Measurements from ENCODE around the gene MTMR3. TPM values are rescaled to one million over a fixed set of nuclear protein-coding genes. Genes with fewer than 3 reads are reported as not detected.

Gene MTMR3
- total and polyA plus RNA-seq, 2 donors (not counting 1 experiment from before 2014, with no cell fraction given), result 31.7 to 67.8 TPM

DNA sequence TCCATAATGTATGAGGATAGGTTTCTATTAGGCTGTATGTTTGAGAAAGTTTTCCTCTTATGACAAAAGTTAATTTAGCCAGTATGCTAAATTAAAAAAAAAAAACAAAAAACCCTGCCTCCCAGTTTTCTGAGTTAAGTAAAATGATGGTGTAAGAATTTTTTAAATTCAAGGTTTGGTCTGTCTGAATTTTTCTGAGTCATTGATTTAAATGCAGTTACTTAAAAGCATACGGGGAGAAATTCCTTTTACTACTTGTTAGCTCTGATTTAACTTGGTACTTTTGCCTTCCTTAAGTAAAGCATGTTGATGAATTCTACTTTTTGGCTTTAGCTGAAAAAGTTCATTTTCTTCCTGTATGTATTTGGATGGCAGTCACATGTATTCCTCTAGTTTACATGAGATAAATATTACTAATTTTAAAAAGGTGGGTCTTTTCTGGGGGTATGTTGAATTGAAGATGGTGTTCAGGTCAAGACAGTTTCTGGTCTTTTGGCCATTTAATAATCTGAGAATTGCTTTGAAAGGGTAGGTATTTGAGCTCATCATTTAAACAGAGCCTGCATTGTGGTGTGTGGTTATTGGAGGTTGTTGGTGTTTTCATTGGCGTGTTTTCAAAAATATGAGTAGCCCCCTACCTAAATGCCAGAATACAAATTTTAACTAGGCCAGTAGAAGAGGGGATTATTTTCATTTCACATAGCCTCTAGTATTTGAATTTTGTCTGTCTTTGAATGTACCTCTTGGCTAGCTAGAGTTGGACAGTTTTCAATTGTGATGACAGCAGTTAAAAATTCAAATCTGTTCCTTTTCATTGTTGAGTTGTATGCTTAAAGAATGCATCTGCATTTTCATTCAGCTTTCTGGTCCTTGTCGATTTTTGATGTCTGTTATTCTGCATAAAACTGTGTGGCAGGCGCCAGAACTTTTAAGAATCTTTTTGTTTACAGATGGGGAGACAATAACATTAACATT, 64.7 kb downstream of the MTMR3 start:
- Mint-ChIP-seq H3K27me3 (no peaks in the 10 kb centered on the region), H3K4me3 (no peak overlapping the region), H3K27ac (no peak overlapping the region), H3K4me1 (peaks cover 51% of the 10 kb centered on the region), H3K9me3 (ENCODE audit: insufficient read depth) (no peaks in the 10 kb centered on the region)
- no peaks in the 10 kb centered on the region for H3K4me1 ChIP-seq (ENCODE audit: control insufficient read depth in 2 of 2, insufficient read depth in 2 of 2, low read length in 2 of 2)
- no peak overlapping the region for H3K9ac ChIP-seq (ENCODE audit: low read length)
- no peaks in the 10 kb centered on the region for H3K9me3 ChIP-seq (ENCODE audit: control extremely low read depth in 1 of 3, control insufficient read depth in 2 of 3, insufficient read depth in 1 of 3, low read length in 2 of 3)
- H4K20me1 ChIP-seq (ENCODE audit: control insufficient read depth, insufficient read depth, low read length, poor library complexity, severe bottlenecking), result peaks cover 69% of the 10 kb centered on the region
- ATAC-seq (ENCODE audit: low read depth) (no peak), DNase-seq (no peak)
- H3K36me3 ChIP-seq (replicated peaks in 1 of 2; ENCODE audit: control extremely low read depth in 1 of 2, control insufficient read depth in 1 of 2, extremely low read depth in 1 of 2, insufficient read depth in 2 of 2, low read length in 1 of 2), result no peaks in the 10 kb centered on the region
- no peak for TF ChIP-seq EZH2 (IDR thresholded peaks at IDR 0.05; ENCODE audit: borderline replicate concordance, insufficient read depth, low read depth, low read length, poor library complexity, severe bottlenecking)
- TF ChIP-seq, protein P1, sequence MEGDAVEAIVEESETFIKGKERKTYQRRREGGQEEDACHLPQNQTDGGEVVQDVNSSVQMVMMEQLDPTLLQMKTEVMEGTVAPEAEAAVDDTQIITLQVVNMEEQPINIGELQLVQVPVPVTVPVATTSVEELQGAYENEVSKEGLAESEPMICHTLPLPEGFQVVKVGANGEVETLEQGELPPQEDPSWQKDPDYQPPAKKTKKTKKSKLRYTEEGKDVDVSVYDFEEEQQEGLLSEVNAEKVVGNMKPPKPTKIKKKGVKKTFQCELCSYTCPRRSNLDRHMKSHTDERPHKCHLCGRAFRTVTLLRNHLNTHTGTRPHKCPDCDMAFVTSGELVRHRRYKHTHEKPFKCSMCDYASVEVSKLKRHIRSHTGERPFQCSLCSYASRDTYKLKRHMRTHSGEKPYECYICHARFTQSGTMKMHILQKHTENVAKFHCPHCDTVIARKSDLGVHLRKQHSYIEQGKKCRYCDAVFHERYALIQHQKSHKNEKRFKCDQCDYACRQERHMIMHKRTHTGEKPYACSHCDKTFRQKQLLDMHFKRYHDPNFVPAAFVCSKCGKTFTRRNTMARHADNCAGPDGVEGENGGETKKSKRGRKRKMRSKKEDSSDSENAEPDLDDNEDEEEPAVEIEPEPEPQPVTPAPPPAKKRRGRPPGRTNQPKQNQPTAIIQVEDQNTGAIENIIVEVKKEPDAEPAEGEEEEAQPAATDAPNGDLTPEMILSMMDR (IDR thresholded peaks at IDR 0.05), result no peak
- H3K4me2 ChIP-seq (replicated peaks; ENCODE audit: low read depth, low read length, poor library complexity, severe bottlenecking), result no peak overlapping the region
- H3K27ac ChIP-seq (ENCODE audit: low read length in 2 of 2), result no peak overlapping the region
- ChIA-PET CTCF (interaction anchor here (0.5 to 0.7 kb wide), 3 partner anchors 13 to 54 kb away, joined by 3 read pairs; no protein-coding TSS in a partner anchor), POLR2A (no interaction called here)
- WGBS (ENCODE audit: insufficient coverage), result no CpG with 5 or more reads among the region's 4 CpGs
- intact Hi-C loops (cut with micrococcal nuclease), result no loop called here
- no peaks in the 10 kb centered on the region for H3K27me3 ChIP-seq (replicated peaks in 1 of 4; ENCODE audit: control extremely low read depth in 1 of 4, control insufficient read depth in 3 of 4, insufficient read depth in 4 of 4, low read length in 3 of 4)
- H3K4me3 ChIP-seq (ENCODE audit: control extremely low read depth in 1 of 5, extremely low read depth in 1 of 5, insufficient read depth in 1 of 5, low read depth in 2 of 5, low read length in 4 of 5), result no peak overlapping the region
- peaks cover 92% of the 10 kb centered on the region for H3K79me2 ChIP-seq (ENCODE audit: control insufficient read depth, insufficient read depth, low read length)
- no peak overlapping the region for H2AFZ ChIP-seq (ENCODE audit: insufficient read depth, low read depth, low read length, poor library complexity, severe bottlenecking)

DNA sequence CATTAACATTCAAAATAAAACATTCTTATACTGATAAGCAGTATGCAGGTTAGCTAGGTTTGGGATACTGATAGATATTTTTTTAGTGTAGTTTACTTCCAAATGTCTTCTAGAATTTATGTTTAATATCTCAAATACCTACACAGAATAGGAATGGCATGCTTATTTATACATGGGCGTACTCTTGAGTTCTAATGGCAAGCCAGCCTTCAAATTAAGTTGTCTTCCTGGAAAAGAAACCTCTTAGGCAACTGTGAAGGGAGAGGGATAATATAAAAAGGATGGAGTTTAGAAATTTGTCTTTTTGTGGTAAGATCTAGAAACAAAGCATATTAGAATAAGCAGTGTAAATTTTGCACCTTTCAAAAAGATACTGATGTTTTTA, 65.4 kb downstream of the MTMR3 start:
- no peak for ATAC-seq (ENCODE audit: low read depth)
- Histone ChIP-seq H3K27ac (ENCODE audit: low read length in 2 of 2) (no peak overlapping the region), H3K36me3 (replicated peaks in 1 of 2; ENCODE audit: control extremely low read depth in 1 of 2, control insufficient read depth in 1 of 2, extremely low read depth in 1 of 2, insufficient read depth in 2 of 2, low read length in 1 of 2) (no peaks in the 10 kb centered on the region), H3K4me1 (ENCODE audit: control insufficient read depth in 2 of 2, insufficient read depth in 2 of 2, low read length in 2 of 2) (no peaks in the 10 kb centered on the region), H3K4me3 (ENCODE audit: control extremely low read depth in 1 of 5, extremely low read depth in 1 of 5, insufficient read depth in 1 of 5, low read depth in 2 of 5, low read length in 4 of 5) (no peak overlapping the region), H3K9ac (ENCODE audit: low read length) (no peak overlapping the region), H3K79me2 (ENCODE audit: control insufficient read depth, insufficient read depth, low read length) (peaks cover 88% of the 10 kb centered on the region), H3K4me2 (replicated peaks; ENCODE audit: low read depth, low read length, poor library complexity, severe bottlenecking) (no peak overlapping the region), H3K9me3 (ENCODE audit: control extremely low read depth in 1 of 3, control insufficient read depth in 2 of 3, insufficient read depth in 1 of 3, low read length in 2 of 3) (no peaks in the 10 kb centered on the region), H2AFZ (ENCODE audit: insufficient read depth, low read depth, low read length, poor library complexity, severe bottlenecking) (no peak overlapping the region), H3K27me3 (replicated peaks in 1 of 4; ENCODE audit: control extremely low read depth in 1 of 4, control insufficient read depth in 3 of 4, insufficient read depth in 4 of 4, low read length in 3 of 4) (no peaks in the 10 kb centered on the region), H4K20me1 (ENCODE audit: control insufficient read depth, insufficient read depth, low read length, poor library complexity, severe bottlenecking) (peaks cover 74% of the 10 kb centered on the region)
- Mint-ChIP-seq H3K4me1 (peaks cover 51% of the 10 kb centered on the region), H3K27me3 (no peaks in the 10 kb centered on the region), H3K27ac (no peak overlapping the region), H3K9me3 (ENCODE audit: insufficient read depth) (no peaks in the 10 kb centered on the region), H3K4me3 (no peak overlapping the region)
- no peak for DNase-seq
- TF ChIP-seq, protein P1 (IDR thresholded peaks at IDR 0.05), result no peak
- TF ChIP-seq EZH2 (IDR thresholded peaks at IDR 0.05; ENCODE audit: borderline replicate concordance, insufficient read depth, low read depth, low read length, poor library complexity, severe bottlenecking), result no peak
- intact Hi-C loops (cut with micrococcal nuclease), result no loop called here
- POLR2A ChIA-PET, result no interaction called here
- whole genome bisulfite sequencing (ENCODE audit: insufficient coverage), result no CpG with 5 or more reads among the region's 1 CpG
- CTCF ChIA-PET, result no interaction called here
